GM21447 (cell line): ENCODE data around the gene KRTAP5-2.

Experiments
- ATAC-seq: cut with Tn5 transposase; IDR thresholded peaks from one replicate; pipeline ENCODE4 v1.9.1; 2021; ENCODE audit not compliant: unreplicated experiment

The KRTAP5-2 gene

GRCh38 chr11:1568441-1568911 is 29.6 kb downstream of the KRTAP5-2 start:
- ATAC-seq: no peak

GRCh38 chr11:1567721-1568100 is 30.4 kb downstream of the KRTAP5-2 start:
- no peak for ATAC-seq

GRCh38 chr11:1567052-1567720 is 30.9 kb downstream of the KRTAP5-2 start:
- no peak for ATAC-seq

- no peak for ATAC-seq
Observed at GRCh38 chr11:1566381-1567051, 31.6 kb downstream of the KRTAP5-2 start.

GRCh38 chr11:1565904-1566247 is 32.2 kb downstream of the KRTAP5-2 start:
- no peak for ATAC-seq

- ATAC-seq: no peak
Observed at GRCh38 chr11:1565173-1565903, 32.8 kb downstream of the KRTAP5-2 start.

GRCh38 chr11:1564535-1565172 is 33.4 kb downstream of the KRTAP5-2 start:
- ATAC-seq: no peak

GRCh38 chr11:1563697-1564534 is 34.2 kb downstream of the KRTAP5-2 start:
- no peak for ATAC-seq

- ATAC-seq: no peak
Observed at GRCh38 chr11:1563149-1563638, 34.9 kb downstream of the KRTAP5-2 start.

GRCh38 chr11:1562469-1563148 is 35.5 kb downstream of the KRTAP5-2 start:
- no peak for ATAC-seq

- no peak for ATAC-seq
Observed at GRCh38 chr11:1561955-1562354, 36.1 kb downstream of the KRTAP5-2 start.

- ATAC-seq: no peak
Observed at GRCh38 chr11:1561266-1561665, 36.8 kb downstream of the KRTAP5-2 start.

GRCh38 chr11:1560649-1561251 is 37.3 kb downstream of the KRTAP5-2 start:
- no peak for ATAC-seq

- no peak for ATAC-seq
Observed at GRCh38 chr11:1560002-1560648, 38.0 kb downstream of the KRTAP5-2 start.

- no peak for ATAC-seq
Observed at GRCh38 chr11:1559111-1559951, 38.8 kb downstream of the KRTAP5-2 start.

GRCh38 chr11:1558775-1559110 is 39.4 kb downstream of the KRTAP5-2 start:
- no peak for ATAC-seq

- no peak for ATAC-seq
Observed at GRCh38 chr11:1557904-1558774, 40.0 kb downstream of the KRTAP5-2 start.
